Muscle of arm (tissue), 12 donors: ENCODE measurements around the gene ATP8B3. TPM values are rescaled to one million over a fixed set of nuclear protein-coding genes. Genes with fewer than 3 reads are reported as not detected.

ENCODE experiments used
- DNase-seq: peaks from one replicate; pipeline ENCODE4 v3.0.0-alpha.2; 2013
- polyA plus RNA-seq, 12 donors: library from polyadenylated mRNA; unstranded; fragments of 120-200 nt; gene quantifications; one replicate each; pipeline ENCODE4 v1.2.1, GENCODE V29; 2013; ENCODE audit not compliant: insufficient read length in 12 of 12

The ATP8B3 gene
- polyA plus RNA-seq, 12 donors: 0.41 to 2.8 (median 0.62) TPM; not detected in 2

DNA sequence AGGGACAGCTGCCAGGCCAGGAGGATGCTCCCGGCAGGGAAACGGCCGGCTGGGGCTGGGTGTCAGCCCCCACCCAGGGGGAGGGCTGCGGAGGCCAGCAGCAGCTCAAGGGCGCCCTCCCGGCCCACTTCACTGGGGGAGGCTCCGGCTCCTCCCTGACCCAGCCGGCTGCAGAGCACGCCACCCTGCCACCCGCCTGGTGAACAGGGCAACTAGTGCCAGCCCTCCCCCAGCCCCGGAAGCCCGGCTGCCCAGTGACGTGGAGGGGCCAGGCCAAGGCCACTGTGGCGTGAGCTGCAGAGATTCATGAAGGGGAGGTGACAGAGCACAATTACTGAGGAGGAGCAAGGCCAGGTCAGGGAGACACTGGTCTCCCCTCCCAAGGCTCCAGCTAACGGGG lies 21.5 kb upstream of the ATP8B3 start:
- no peak for DNase-seq

GRCh38 chr19:1832046-1832663 lies 20.1 kb upstream of the ATP8B3 start:
- no peak for DNase-seq

- DNase-seq: no peak
Measured at GRCh38 chr19:1830978-1831377, 18.9 kb upstream of the ATP8B3 start.

DNA sequence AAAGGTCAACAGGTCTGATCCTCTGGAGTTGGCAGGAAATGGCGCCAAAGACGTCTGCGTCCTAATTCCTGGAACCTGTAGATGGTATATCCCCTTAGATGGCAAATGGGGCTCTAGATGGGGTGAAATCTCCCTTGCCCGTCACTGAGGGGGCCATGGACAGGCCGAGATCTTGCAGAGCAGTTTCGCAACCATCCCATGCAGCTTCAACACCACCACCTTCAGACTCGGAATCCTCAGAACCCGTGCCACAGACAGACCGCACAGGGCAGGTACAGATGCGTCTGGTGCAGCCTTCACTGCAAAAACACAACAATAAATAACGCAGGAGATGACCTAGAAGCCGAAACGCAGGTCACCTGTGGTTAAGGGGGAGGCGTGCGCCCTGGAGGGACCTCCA lies 18.5 kb upstream of the ATP8B3 start:
- no peak for DNase-seq

DNA sequence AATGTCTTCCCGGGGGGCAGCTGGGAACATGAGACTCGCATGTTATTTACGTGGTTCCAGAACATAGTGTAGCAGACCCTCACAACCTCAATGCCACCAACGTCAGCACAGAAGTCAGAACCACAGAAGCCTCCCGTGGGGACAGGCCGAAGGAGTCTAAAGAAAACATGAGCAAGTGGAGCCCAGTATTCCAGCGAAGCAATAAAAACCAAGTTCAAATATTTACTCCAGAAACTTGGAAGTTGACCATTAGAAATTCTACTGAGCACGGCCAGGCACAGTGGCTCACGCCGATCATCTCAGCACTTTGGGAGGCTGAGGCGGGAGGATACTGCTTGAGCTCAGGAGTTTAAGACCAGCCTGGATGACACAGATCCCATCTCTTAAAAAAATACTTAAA lies 17.9 kb upstream of the ATP8B3 start:
- DNase-seq: no peak

DNA sequence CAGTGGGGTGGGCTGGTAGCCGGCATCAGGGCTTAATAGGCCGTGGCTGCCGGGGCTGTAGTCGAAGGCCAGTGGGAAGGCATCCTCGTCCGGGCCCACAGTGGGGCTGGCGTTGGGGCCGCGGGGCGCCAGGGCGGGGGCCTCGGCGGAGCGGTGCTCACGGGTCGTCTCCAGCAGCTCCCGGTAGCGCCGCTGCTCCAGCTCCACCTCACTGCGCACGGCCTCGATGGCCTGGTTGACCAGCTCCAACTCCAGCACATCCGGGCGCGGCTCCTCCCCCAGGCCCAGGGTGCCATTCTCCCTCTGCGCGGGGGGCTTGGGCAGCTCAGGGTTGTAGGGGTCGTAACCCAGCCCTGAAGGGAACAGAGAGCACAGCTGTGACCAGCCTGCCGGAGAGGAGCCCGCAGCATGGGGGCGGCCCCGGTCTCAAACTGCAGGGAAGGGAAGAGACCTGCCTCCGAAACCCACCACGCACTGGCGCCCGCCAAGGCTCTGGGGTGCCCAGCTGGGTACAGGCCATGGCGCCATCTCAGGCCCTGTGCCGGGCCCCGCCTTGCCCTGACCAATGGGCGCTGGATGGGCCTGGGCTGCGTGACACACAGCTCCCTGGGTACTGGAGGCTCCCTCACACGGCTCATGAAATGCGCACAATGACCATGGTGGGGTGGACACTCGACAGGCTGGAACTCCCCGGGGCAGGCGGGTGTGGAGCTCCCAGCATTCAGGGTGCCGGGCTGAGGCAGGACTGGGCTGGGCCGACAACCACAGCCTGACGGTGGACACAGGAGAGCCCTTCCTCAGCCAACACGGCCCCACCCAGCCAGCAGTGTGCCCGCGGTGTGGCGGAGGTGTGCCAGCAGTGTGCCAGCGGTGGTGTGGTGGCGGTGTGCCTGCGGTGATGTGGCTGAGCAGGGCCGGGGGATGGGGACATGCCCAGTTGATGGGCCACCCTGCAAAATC lies 16.5 kb upstream of the ATP8B3 start:
- no peak for DNase-seq

DNA sequence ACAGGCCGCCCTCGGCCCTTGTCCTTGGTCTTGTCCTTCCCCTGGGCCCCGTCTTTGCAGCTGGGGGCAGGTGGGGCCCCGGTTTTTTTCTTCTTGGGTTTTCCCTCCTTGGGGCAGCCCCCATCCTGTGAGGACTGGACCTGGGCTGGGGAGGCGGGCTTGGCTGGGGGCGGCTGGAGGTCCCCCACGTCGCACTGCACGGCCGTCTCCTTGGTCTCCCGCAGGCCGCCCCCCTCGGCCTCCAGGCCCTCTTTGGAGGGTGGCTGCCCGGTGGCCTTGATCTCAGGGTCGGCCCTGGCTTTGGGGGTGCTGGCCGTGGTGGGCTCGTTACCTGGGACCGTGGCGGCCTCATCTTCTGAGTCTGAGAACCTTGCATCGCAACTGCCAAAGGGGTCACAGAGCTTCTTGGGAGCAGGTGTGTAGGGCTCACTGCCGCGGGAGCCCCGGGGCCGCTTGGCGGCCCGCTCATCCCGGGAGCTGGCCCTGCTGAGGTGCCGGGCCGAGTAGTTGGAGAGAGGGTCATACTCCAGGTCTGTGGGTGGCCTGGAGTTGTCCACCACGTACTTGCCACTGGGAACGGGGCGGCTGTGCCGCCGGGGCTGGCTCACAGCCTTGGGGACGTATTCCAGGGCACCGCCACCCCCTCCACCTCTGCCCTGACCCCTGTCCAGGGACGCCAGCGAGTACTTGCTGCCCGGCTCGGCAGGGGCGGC lies 15.6 kb upstream of the ATP8B3 start:
- DNase-seq: no peak

DNA sequence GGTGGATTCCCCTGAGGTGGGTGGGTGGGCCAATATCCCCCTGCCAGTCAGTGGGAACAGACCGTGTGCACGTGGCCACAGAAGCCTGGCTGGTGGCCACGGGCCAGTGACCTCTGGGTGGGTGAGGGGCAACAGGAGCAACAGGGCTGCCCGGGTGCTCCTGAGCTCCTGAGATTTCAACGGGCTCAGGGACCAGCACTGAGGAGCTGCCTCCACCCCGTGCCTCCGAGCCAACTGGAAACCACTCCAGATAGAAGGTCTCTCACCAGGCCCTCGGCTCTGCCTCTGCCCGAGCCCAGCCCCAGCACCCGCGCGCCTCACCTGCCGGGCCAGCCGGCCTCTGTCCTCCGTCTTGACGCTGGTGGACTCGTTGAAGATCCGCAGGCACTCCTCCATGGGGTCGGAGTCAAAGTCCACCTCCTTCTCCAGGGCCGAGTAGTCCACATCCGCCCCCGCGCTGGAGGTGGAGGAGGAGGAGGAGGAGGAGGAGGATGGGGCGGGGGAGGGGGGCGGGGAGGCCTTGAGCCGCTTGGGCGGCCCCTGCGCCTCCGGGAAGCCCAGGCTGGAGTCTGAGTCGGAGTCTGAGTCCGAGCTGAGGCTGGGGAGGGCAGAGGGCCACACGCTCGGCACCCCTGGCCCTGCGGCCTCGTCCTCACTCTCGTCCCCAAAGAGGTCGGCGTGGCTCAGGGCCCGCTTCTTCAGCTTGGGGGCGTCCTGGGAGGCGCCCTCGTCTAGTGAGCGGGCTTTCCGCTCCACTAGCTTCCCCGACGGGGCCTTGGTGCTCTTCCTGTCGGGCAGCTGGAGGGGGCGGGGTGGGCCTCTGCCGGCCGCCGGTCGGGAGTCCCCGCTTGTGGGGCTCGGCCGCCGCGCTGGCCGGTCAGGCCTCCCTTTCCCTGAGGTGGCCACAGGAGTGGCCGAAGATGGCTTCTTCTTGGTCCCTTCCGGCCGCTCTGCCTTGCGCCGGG lies 14.8 kb upstream of the ATP8B3 start:
- DNase-seq: no peak

- DNase-seq: peak; percentile 76
Measured at GRCh38 chr19:1825909-1826556, 14.0 kb upstream of the ATP8B3 start.

DNA sequence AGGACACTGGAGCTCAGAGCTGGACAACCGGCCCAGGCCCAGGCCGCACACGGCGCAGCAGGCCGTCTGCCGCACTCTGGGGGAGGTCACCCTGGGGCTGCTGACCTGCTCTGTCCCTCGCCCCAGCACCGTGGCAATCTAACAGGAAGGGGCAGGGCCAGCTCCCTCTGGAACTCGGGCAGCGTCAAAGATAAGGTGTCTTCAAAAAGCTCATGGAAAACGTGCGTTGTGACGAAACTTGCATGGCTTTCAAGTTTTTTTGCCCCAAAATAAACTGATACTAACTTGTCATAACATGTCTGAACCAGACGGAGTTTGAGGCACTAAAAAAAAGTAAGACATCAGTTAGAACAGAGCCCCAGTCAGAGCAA lies 12.2 kb upstream of the ATP8B3 start:
- no peak for DNase-seq

DNA sequence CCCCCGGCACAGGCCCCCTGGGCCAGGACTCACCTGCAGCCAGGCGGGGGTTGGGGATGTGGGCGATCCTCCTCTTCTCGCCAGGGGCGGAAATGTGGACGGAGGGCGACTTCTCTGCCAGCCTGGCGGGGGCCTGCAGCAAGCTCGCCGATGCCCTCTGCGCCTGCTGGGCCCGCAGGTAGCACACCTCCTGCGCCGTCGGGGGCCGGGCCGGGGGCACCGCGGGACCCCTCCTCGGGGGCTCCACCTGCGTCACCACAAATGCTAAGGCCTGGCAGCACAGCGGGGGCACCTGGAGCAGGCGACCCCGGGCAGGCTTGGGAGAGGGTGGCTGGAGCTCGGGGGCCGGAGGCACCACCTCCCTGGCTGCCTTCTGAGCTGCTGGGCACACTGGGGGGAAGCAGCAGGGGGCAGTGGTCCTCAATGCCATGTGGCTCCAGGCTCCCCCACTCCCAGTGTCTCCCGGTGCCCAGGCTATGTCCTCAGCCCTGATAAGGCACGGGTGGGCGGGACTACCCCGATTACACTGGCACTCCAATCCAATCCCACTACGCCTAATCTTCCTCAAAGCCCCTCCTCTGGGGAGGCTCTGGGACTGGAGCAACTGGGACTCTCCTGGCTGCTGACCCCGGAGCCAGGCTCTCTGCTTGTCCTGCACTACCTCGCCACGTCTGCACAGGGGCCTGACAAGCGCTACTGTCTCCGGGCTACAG lies 11.6 kb upstream of the ATP8B3 start:
- DNase-seq: no peak

DNA sequence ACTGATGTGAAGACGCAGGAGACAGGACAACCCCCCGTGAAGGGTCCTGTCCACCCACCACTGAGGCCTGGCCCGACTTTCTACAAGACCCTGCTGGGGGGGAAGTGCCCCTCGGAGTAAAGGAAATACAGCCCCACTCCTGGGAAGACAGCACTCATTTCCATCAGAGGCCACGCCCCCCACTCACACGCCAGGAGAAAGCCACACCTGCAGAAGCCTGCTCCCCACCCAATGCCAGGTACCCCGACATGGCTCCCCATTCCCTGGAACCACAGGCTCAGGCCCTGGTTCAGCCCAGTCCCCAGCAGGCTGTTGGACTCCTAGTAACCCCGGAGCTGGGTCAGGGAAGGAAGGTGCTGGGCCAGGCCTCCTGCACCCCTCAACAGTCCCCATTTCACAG lies 10.9 kb upstream of the ATP8B3 start:
- DNase-seq: no peak

GRCh38 chr19:1822210-1822609 lies 10.1 kb upstream of the ATP8B3 start:
- no peak for DNase-seq

DNA sequence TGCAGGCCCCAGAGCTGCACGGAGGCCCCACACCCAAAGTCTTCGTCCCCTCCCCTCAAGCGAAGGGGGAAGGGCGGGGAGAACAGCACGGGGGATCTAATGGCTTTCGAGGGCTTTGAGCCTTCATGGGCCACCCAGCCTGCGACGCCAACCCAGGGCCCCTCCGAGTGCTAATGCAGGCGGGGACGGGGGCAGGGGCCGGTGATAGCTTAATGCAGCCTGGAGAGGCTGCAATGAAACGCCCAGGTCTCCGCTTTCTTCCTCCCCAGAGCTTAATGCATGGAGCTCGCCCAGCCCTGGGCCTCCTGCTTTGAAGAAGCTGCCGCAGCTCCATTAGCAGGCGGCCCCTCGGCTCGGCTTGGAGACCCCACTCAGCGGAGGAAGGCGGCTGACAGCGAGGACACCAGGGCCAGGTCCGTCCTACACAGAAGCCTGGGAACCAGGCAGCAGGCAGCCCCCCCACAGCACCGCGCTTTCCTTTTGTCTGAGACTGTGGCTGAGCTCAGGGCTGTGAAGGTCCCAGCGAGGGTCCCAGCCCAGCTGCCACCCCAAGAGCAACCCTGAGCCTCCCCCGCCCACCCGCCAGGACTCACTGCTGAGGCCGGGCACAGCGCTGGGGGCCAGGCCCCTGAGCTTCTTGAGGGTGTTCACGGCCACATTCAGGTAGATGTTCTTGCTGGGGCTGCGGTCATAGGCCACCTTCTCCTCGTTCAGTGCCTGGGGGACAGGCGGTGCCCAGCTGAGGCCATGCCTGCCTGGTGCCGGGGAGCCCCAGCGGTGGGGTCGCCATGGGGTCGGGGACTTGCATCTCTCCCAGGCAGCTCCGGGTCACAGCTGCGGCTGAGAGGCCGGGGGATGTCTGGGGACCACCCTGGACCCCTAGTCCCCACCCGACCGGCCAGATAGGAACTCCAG lies 7.5 kb upstream of the ATP8B3 start:
- DNase-seq: no peak

DNA sequence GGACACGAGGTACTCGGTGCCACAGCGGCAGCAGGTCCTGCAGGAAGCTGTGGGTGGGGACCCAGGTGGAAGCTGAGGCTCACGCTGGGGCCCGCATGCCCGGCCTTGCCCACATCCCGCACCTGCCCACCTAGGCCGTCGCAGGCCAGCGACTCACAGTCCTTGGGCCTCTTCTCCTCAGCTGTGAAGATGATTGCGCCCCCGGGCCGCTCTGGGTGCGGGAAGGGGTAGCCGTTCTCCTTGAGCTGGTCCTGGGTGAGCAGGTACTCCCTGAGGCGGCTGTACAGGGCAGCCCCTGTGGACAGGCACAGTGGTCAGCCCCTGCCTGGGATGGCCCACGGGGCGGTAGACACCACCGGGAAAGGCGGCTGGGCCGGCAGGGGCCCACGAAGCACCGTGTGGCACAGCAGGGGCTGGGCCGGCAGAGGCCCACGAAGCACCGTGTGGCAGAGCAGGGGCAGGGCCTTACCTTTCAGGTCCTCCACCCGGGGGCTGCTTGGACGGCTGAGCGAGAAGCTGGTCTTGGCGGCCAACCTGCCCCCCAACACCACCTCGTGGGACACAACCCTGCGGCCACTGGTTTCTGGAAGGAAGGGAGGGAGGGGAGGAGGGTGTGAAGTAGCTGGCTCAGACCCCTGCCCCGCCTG lies 6.6 kb upstream of the ATP8B3 start:
- no peak for DNase-seq

GRCh38 chr19:1817553-1818179 lies 5.6 kb upstream of the ATP8B3 start:
- DNase-seq: no peak

- no peak for DNase-seq
Measured at GRCh38 chr19:1816530-1817298, 4.6 kb upstream of the ATP8B3 start.
